Measurements from ENCODE around the gene TMEM141.
A peak's percentile ranks its signal among the peaks of the same experiment; 100 is the strongest.
"Not testable (repeated sequence)": the region's sequence is repeated elsewhere in the genome, so short reads cannot be mapped to it uniquely, and the experiment has no call there.

Gene TMEM141

GRCh38 chr9:136840140-136840876 is 49.2 kb downstream of the TMEM141 start:
- TF ChIP-seq CTCF (IDR thresholded peaks at IDR 0.05; ENCODE audit: low read depth, low read length) = no peak
- H3K27ac ChIP-seq = peak overlapping the region; percentile 81
- H3K36me3 ChIP-seq = peaks cover 36% of the 10 kb centered on the region
- no peaks in the 10 kb centered on the region for H3K9me3 ChIP-seq (ENCODE audit: severe bottlenecking)
- DNase-seq = peak; percentile 67
- H3K27me3 ChIP-seq (ENCODE audit: insufficient read depth, low read depth, severe bottlenecking) = no peaks in the 10 kb centered on the region
- no peak overlapping the region for H3K4me3 ChIP-seq (ENCODE audit: low read depth, low read length)

GRCh38 chr9:136840877-136841645 is 49.9 kb downstream of the TMEM141 start:
- peak; percentile 92 for DNase-seq
- Histone ChIP-seq H3K9me3 (ENCODE audit: severe bottlenecking) (no peaks in the 10 kb centered on the region), H3K36me3 (peaks cover 29% of the 10 kb centered on the region), H3K27me3 (ENCODE audit: insufficient read depth, low read depth, severe bottlenecking) (no peaks in the 10 kb centered on the region), H3K4me3 (ENCODE audit: low read depth, low read length) (no peak overlapping the region), H3K27ac (peak overlapping the region; percentile 81)
- no peak for TF ChIP-seq CTCF (IDR thresholded peaks at IDR 0.05; ENCODE audit: low read depth, low read length)

- H3K4me3 ChIP-seq (ENCODE audit: low read depth, low read length) = peak overlapping the region; percentile 45
Observed at GRCh38 chr9:136841646-136842379, 50.7 kb downstream of the TMEM141 start.

GRCh38 chr9:136842380-136842948 is 51.3 kb downstream of the TMEM141 start, which contains the start of gene AJM1:
Gene AJM1, plus strand, starts transcription at chr9:136842478. Its CDS starts 1,937 bp downstream, at chr9:136844415.
- not testable (repeated sequence) for H3K27me3 ChIP-seq (ENCODE audit: insufficient read depth, low read depth, severe bottlenecking); H3K9me3 ChIP-seq (ENCODE audit: severe bottlenecking)
- Histone ChIP-seq H3K4me3 (ENCODE audit: low read depth, low read length) (peak within 1 kb of the TSS; percentile 45), H3K27ac (peak within 1 kb of the TSS; percentile 81), H3K36me3 (peaks cover 21% of the 10 kb centered on the region)
- DNase-seq = peak; percentile 85
- TF ChIP-seq CTCF (IDR thresholded peaks at IDR 0.05; ENCODE audit: low read depth, low read length) = peak; percentile 80

More at GRCh38 chr9:136841646-136842379, 50.7 kb downstream of the TMEM141 start:
- H3K27ac ChIP-seq = peak overlapping the region; percentile 81
- H3K36me3 ChIP-seq = peaks cover 24% of the 10 kb centered on the region
- peak; percentile 43 for DNase-seq
- H3K27me3 ChIP-seq (ENCODE audit: insufficient read depth, low read depth, severe bottlenecking); H3K9me3 ChIP-seq (ENCODE audit: severe bottlenecking): not testable (repeated sequence)

Data from WERI-Rb-1 (cell line).